DLD1 (cell line): Measurements from ENCODE around the gene MCMBP.
"Not testable (repeated sequence)": the region's sequence is repeated elsewhere in the genome, so short reads cannot be mapped to it uniquely, and the experiment has no call there.

Experiments
- in situ Hi-C: cut with HindIII; loops from 2 replicates; pipeline ENCODE4 v1.10.0; 2017; ENCODE audit warnings: low sequenced_read_pairs

MCMBP gene

GRCh38 chr10:119883901-119884611 is 11.4 kb upstream of the MCMBP start:
- in situ Hi-C loops = not testable (repeated sequence)

- in situ Hi-C loops = no loop called here
Measured at GRCh38 chr10:119878524-119878923, 5.9 kb upstream of the MCMBP start.

- in situ Hi-C loops = no loop called here
Measured at GRCh38 chr10:119872860-119873681, 428 bp upstream of the MCMBP start.

GRCh38 chr10:119871881-119872609 is 598 bp downstream of the MCMBP start:
- in situ Hi-C loops = no loop called here

- in situ Hi-C loops = not testable (repeated sequence)
Measured at GRCh38 chr10:119869398-119869797, 3.2 kb downstream of the MCMBP start.

- in situ Hi-C loops = no loop called here
Measured at GRCh38 chr10:119867317-119867716, 5.3 kb downstream of the MCMBP start.

- in situ Hi-C loops = no loop called here
Measured at GRCh38 chr10:119865699-119866240, 6.9 kb downstream of the MCMBP start.

- in situ Hi-C loops = no loop called here
Measured at GRCh38 chr10:119863951-119864565, 8.6 kb downstream of the MCMBP start.

GRCh38 chr10:119862524-119862923 is 10.1 kb downstream of the MCMBP start:
- in situ Hi-C loops = no loop called here

- in situ Hi-C loops = no loop called here
Measured at GRCh38 chr10:119860866-119861607, 11.6 kb downstream of the MCMBP start.

- in situ Hi-C loops = no loop called here
Measured at GRCh38 chr10:119859420-119860258, 13.0 kb downstream of the MCMBP start.

GRCh38 chr10:119858063-119858462 is 14.6 kb downstream of the MCMBP start:
- in situ Hi-C loops = no loop called here

- in situ Hi-C loops = no loop called here
Measured at GRCh38 chr10:119853574-119853973, 19.1 kb downstream of the MCMBP start.

GRCh38 chr10:119852822-119853221 is 19.8 kb downstream of the MCMBP start:
- in situ Hi-C loops = no loop called here

- in situ Hi-C loops = no loop called here
Measured at GRCh38 chr10:119852277-119852676, 20.4 kb downstream of the MCMBP start.

- in situ Hi-C loops = loop anchor here (5.0 kb wide), 2 partner anchors 38 to 103 kb away; no protein-coding TSS in a partner anchor
Measured at GRCh38 chr10:119849944-119850343, 22.7 kb downstream of the MCMBP start.

GRCh38 chr10:119849031-119849789 is 23.4 kb downstream of the MCMBP start:
- in situ Hi-C loops = loop anchor here (5.0 kb wide), 2 partner anchors 37 to 102 kb away; no protein-coding TSS in a partner anchor

GRCh38 chr10:119845656-119846055 is 27.0 kb downstream of the MCMBP start:
- in situ Hi-C loops = loop anchor here (5.0 kb wide), 2 partner anchors 33 to 98 kb away; no protein-coding TSS in a partner anchor
